Measurements from ENCODE around the gene ETV3L.

GRCh38 chr1:157117527-157118057 is 18.0 kb upstream of the ETV3L start:
- TF ChIP-seq CTCF (IDR thresholded peaks at IDR 0.05; ENCODE audit: low read depth, low read length, poor library complexity, severe bottlenecking) = no peak
- TF ChIP-seq EZH2phosphoT487 (IDR thresholded peaks at IDR 0.05; ENCODE audit: borderline replicate concordance, low read length) = no peak

All from DOHH2 (cell line).